ENCODE measurements around the gene BAG5. TPM values are rescaled to one million over a fixed set of nuclear protein-coding genes. Genes with fewer than 3 reads are reported as not detected.
"Not testable (repeated sequence)": the region's sequence is repeated elsewhere in the genome, so short reads cannot be mapped to it uniquely, and the experiment has no call there.

The BAG5 gene
- total RNA-seq, 1 donor from 2014 or later, result 24.2 TPM

DNA sequence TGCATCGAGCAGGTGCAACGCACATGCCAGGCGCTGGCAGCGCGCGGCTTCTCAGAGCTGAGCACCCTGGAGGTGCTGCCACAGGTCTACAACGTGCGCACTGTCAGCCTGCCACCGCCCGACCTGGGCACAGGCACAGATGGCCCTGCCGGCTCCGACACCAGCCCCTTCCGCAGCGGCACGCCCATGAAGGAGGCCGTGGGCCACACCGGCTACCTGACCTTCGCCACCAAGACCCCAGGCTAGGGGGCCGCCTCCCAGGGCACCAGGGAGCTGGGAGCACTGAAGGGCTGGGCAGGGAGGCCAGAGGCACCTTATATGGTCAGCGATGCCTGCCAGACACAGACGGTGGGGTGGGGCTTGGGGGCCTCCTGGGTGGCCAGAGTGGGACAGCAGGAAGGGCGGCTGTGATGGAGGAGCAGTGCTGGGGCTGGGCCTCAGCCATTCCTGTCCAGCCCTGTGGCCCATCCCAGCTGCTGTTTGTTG lies 27.8 kb downstream of the BAG5 start:
- no peak for DNase-seq (ENCODE audit: low spot score)

DNA sequence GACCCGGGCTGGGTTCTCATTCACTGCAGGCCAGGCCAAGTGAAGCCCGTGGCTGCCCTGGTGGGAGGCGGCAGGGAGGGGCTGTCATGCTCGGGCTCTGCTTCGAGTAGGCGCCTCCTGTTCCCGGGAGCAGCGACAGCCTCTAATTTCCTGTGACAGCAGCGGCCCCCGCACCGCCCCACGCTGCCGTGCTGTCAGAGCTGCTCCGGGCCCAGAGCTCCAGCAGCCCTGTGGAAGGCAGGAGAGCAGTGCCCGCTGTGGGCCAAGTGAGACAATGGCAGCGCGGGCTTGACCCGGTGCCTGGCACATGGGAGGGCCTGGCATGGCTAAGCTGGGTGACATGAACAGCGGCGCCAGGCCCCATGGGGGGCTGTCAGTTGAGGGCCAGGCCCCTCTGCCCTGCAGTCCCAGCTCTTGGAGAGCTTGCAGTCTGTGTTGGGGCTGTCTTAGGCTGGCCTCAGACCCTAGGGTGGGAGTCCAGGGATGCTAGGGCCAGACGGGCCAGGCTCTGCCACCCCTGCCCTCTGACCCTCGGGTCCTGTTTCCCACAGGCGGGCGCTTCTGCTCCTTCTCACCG lies 28.4 kb downstream of the BAG5 start:
- DNase-seq (ENCODE audit: low spot score), result no peak

DNA sequence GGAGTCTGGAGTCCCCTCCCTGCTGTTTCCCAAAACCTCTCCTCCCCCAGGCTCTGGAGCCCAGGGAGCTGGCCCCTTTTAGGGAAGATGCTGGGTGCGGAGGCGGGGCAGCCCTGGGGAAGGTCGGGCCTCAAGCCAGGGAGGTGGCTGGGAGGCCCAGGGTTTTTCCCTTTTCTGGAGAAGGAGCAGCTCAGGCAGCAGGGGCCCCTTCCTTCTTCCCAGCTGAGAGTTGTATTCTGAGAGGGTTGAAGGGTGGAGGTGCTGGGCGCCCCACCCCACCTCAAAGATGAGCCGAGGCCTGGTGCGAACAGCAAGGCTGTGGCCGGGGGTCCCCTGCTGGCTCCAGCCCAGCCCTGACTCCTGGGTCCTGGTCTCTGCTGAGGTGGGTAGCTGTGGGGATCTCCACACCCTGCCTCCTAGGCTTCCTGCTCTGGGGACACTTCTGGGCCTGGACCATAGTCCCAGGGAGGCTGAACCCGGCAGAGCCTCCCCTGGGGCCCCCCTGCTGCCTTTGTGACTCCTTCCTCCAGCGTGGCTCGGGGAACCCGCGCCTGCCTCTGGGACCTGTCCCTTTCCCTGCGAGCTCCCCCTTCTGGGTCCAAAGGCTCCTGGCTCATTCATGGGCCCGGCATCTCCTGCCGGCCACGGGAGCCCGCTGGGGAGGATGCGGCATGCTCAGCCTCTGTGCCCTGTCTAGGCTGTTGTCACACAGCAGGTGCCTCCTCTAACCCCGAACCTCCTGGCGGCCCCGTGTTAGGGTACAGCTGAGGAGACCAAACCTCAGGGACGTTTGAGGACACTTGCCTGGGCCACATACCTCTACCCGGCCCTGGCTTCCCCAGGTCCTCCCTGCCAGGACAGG lies 29.1 kb downstream of the BAG5 start:
- DNase-seq (ENCODE audit: low spot score), result no peak

DNA sequence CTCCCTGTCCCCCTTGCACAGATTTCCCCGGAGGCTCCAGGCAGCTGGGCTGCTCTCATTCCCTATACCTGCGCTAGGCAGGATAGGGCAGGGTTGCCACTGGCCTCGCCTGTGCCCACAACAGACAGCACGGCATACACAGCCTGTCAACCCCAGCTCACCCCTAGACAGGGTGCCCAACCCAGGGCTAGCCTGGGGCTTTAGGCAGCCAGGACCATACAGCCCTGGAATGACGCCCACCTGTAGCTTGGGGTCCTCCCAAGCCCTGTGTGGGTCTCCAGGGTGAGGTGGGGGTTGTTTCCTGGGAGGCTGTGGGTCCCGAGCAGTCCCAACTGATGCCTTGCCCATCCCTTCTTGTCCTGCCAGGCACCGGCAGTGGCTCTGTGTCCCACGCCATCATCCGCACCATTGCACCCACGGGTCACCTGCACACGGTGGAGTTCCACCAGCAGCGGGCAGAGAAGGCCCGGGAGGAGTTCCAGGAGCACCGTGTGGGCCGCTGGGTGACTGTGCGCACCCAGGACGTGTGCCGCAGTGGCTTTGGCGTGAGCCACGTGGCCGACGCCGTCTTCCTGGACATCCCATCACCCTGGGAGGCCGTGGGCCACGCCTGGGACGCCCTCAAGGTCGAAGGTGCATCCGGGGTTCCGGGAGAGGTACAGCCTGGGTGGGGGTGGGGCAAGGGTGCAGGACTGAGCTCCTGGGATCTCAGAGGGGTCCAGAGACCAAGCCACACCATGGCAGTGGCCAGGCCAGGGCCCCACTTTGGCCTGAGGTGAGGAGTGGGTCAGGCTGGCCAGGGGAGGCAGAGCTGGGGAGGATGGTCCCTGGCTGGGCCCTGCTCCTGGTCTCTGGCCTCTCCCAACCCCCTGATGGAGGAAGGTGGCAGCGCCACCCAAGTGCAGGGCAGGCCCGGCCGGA lies 30.0 kb downstream of the BAG5 start:
- DNase-seq (ENCODE audit: low spot score), result no peak

DNA sequence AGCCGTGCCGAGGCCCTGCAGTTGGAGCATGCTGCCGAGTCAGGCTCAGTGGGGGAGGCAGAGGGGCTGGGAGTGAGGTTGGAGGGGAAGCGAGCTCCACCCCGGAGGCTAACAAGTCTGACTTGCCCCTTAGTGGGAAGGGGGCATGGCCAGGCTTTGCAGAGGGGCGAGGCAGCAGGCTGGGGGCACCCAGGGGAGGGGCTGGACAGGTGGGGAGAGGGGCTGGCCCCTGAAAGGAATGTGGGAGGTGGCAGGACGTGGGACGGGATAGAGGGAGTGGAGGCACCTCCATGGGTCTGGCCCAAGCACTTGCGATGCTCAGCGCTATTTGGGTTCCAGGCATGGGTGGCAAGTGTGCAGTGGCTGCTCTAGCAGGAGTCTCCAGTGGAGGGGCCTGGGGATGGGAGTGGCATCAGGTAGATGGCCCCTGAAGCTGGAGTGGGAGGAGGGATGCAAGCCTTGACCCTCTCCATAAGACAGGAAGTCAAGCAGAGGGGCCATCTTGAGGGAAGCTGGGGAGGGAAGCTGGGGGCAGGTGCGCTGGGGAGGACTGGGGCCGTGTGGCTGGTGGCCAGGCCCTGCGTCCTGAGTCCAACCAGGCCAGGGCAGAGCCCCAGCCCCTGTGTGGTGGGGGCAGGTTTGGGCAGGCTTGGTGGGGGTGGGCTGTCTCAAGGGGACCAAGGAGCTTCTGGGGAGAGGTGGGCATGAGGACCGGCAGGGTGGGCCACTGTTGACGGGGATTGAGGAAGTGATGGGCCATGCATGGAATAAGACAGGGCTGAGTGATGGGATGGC lies 30.8 kb downstream of the BAG5 start:
- DNase-seq (ENCODE audit: low spot score), result no peak

DNA sequence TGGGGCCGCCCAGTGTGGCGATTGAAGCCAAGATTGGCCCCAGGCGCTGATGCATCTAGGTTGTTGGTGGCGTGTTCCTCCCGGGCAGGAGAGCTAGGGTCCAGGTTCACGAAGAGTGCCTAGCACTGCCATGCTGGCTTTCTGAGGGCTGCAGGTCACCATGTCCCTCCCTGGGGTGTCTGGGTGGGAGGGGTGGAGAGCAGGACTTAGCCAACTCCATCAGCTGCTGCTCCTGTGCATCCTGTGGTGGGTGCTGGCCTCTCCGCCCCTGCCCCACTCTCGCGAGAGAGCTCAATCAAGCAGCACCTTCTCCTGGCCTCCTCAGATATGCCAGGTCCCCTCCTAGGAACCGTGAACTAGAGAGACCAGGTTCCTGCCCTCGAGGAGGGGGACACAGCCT lies 31.6 kb downstream of the BAG5 start:
- DNase-seq (ENCODE audit: low spot score), result no peak

DNA sequence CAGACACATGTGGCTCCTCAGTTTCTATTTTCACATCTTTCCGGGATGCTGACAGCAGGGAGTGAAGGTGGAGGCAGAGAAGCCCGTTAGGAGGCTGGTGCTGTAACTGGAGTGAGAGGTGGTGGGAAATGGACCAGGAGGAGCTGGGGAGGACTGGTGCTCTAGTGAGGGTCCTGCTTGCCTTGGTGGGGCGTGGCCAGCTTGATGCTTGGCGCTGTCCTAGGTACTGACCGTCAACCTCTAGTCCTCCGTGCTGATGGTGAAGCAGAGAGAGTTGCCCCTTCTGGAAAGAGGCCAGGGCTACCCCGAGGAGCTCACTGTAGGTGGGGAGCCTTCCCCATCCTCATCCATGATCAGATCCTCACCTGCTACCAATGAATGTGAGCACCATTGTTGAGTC lies 32.1 kb downstream of the BAG5 start:
- DNase-seq (ENCODE audit: low spot score), result no peak

DNA sequence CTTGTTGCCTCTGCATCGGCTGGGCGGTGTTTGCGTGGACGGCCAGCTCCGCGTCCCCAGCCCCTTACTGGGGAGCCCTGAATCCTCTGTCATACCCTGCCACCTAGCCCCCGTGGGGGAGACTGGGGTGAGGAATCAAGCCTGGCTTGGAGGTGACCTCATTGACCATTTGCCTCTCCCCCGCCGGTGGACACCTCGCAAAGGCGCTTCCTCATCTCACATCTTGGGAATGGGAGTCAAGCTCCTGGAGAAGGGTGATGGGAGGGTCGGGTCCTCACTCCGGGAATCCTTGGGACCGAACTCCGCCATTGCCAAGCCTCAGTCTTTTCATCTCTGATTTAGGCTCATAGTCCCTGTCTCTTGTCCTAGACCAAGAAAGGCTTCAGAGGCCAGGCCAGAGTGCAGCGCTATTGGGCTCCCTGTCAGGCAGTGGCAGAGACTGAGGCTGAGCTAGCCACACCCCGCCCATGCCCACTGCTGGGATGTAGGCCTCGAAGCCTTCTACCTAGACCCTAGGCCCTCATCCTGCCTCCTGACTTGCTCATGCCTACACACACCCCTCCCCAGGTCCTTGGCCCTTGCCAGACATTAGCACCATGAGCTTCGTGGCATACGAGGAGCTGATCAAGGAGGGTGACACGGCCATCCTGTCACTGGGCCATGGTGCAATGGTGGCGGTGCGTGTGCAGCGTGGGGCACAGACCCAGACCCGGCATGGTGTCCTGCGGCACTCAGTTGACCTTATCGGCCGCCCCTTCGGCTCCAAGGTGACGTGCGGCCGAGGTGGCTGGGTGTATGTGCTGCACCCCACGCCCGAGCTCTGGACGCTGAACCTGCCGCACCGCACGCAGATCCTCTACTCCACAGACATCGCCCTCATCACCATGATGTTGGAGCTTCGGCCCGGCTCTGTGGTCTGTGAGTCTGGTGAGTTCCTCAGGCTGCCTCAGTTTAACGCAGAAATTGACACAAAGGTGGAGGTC lies 32.8 kb downstream of the BAG5 start:
- no peak for DNase-seq (ENCODE audit: low spot score)

DNA sequence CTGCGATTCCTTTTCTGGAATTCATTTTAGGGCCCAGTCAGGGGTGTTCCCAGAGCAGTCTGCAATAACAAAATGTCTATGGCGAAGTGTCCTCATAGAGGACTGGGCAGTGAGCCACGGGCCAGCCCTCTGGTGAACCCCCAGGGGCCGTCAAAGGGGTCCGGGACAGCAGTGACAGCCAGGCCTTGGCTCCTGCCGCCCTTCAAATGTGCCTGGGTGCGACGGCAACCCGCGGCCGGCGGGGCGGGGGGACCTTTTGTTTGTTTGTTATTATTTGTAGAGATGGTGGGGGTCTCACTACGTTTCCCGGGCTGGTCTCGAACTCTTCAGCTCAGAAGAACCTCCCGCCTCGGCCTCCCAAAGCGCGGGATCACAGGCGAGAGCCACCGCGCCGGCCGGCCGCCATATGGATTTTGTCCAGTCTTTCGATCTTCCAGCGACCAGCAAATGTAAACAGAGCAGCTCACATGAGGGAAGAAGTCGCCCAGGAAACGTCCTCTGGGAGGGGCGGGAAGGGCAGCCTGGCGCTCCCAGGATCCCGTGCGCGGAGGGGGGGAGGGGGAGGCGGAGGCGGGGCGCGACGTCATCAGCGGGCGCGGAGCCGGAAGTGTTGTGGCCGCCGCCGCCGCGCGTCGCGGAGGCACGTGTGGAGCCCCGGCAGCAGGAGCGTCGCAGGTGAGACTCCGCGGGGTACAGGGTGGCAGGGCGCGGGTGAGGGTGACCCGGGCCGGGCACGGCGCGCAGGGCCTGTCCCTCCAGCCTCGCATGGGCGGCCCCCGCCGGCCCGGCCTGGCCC lies 33.7 kb downstream of the BAG5 start, which contains the start of gene TRMT61A:
Gene TRMT61A, plus strand, starts transcription at position 610 of the 796 bp plus-strand sequence. CDS start 783 bp downstream, outside the sequence.
- peak; percentile 92 for DNase-seq (ENCODE audit: low spot score)

DNA sequence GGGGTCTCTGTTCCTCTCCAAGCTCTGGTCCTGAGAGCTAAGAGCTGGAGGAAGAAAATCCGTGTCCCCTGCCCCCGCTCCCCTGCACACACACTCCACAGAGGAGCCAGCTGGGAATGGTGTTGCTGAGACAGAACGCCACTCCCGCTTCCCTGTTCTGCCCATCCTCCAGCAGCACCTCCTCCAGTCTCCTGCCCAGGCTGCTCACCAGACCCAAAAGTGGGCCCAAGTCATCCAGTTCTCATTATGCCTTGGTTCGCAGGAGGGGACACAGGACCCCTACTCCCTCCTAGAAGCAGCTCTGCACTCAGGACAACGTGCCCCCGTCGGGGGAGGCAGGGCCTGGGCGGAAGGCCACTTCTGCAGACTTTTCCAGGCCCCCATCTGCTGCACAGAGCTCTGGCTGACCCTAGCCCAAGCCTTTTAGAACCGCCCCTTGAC lies 34.3 kb downstream of the BAG5 start:
- DNase-seq (ENCODE audit: low spot score), result no peak

DNA sequence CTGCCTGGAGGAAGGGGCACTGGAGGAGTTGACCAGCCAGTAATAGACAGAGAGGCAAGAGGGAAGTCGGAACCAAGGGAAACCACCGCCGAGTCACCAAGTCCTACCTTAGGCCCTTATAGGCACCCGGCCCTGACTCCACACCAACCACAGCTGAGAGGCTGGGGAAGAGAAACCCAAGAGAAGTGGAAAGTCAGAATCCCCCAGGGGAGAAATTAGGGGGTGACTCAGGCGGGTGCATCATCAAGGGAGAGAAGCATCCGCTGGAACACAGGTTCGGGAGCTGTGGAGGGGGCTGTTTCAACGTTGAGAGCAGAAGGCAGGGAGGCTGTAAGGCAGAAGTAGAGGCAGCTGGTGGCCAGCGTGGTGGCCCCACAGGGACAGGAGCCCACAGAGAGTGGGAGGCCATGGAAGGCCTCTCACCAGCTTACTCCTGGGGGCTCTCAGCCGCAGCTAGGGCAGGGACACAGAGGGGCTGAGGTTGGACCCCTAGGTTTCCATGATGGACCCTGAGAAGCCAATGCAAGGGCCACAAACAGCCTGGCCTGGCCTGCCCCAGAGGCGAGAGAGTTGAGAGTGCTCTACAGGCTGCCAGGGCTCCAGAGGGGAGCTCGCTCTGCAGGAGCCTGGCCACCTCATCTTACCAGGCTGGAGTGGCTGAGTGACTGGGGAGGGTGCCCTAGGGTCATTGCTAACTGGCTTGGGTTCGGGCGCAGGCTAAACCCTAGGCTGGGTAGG lies 34.9 kb downstream of the BAG5 start:
- no peak for DNase-seq (ENCODE audit: low spot score)

DNA sequence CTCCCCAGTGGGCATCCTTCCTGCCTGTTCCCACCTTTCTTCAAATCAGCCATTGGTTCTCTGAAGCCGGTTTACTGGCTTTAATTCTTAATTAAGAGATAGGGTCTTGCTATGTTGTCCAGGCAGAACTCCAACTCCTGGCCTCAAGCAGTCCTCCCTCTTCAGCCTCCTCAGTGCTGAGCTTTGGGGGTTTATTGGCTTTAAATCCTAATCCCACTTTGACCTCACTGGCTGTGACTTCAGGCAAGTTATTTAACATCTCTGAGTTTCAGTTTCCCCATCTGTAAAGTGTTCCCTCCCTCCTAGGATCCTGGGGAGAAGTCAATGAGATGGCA lies 35.6 kb downstream of the BAG5 start:
- DNase-seq (ENCODE audit: low spot score), result no peak

DNA sequence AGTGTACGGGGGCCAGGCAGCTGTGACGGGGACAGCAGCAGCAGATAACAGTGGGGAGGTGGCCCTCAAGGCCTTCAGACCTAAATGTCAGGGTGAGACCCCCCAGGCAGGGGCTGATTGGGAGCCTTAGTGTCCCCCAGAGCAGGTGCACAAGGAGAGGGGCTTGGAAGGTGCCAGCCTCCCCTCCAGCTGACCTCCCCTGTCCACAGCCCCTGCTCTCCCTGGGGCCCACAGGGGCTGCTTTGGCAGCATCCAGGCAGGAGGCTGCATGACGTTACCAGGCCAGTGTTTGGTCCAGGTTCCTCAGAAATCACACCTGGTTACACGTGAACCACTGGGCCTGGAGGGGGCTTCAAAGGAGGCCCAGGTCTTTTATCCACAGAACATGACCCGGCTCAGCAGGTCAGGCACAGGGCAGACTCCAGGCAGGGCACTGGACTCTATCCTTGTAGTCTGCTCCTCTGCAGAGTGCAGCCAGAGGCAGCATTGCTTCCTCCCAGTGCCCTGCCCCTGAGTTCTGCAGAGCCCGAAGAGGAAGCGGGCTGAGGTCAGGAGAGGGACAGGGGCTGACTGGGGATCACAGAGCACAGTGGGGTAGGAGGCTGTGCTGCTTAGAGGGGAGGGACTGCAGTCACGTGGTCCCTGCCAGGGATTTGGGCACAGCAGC lies 36.1 kb downstream of the BAG5 start:
- no peak for DNase-seq (ENCODE audit: low spot score)

DNA sequence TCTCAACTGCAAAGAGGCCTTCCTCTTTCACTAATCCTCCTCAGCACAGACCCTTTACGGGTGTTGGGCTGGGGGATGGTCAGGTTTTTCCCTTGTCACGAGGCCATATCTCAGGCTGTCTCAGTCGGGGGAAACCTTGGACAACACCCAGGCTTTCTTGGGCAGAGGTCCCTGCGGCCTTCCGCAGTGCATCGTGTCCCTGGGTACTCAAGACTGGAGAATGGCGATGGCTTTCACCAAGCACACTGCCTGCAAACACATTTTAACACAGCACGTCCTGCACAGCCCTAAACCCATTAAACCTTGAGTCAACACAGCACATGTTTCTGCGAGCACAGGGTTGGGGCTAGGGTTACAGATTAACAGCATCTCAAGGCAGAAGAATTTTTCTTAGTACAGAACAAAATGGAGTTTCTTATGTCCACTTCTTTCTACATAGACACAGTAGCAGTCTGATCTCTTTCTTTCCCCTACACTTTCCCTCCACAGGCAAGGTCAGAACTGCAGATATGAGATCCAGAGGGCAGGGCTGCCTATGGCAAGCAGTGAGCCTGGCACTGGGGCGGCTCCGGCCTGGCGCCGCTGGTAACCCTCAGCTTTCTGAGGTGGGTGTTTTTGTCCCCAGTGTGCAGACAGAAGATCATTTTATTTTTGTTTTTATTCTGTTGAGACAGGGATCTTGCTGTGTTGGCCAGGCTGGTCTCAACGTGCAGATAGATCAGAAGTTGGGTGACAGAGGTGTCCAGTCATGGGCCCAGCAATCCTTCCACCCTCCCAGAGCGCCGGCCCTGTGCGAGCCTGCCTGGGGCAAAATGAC lies 36.8 kb downstream of the BAG5 start:
- DNase-seq (ENCODE audit: low spot score), result not testable (repeated sequence)

DNA sequence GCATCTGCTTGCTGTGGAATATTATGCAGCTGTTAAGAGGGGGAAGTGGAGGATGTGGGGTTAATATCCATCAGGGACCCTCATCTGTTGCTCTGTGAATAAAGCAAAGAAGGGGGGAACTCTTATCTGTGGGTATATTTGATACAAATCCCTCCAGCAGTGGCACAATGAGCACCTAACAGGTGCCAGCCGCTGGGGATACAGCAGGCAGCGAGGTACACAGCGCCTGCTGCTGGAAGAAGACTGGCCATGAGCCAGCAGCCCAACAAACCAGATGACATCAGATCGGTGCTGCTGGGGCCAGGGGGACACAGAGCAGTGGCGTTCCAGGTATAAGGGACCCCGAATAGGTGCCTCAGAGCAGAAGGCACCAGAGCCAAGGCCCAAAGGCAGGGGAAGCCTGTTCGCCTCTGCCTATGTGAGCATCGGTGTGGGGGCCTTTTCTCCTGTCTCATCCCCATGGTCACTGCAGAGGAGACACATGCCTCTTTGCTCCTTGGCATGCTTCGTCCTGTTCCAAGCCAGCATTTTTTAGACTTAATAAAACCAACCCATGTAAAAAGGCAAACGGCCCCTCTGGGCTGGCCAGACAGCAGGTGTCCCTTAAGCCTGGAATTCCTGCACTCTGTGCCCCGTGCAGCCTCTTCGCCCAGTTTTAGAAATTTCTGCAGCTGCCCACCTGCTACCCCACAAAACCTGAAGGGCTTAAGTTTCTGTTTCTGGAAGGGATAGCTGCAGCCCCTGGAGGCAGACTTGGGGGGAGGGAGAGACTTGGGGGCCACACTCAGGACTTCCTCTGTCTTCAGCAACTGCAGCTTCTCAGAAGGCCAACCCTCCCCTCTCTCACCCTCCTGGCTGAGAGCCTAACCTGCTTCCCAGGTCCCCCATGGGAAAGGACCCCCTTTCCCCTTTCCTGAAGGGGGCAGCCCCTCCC lies 38.2 kb downstream of the BAG5 start:
- DNase-seq (ENCODE audit: low spot score), result no peak

DNA sequence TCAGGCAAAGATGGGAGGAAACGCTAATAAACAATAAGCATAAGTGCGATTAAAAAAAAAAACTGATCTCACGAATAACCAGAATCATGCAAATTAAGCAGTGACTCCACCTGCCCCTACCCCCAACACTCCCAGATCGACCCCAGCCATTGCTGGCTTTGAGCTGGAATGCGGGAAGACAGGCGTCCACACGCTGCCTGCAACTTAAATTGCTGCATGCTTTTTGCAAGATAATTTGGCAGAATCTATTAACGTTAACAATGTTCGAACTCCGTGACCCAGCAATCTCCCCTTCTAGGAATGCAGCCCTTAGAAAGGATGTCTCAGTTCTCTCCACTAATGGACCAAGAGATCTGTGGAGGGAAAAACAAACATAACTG lies 38.9 kb downstream of the BAG5 start:
- no peak for DNase-seq (ENCODE audit: low spot score)

Data from mucosa of gallbladder (tissue), 1 donor.